Smooth muscle cell of the brain vasculature (primary cell): ENCODE results near the gene SLC12A5.
"Not testable (repeated sequence)": the region's sequence is repeated elsewhere in the genome, so short reads cannot be mapped to it uniquely, and the experiment has no call there.

ENCODE experiments used
- DNase-seq: peaks from one replicate; pipeline ENCODE4 v3.0.0-alpha.2; 2012; ENCODE audit warnings: low read depth, low spot score

Gene SLC12A5

DNA sequence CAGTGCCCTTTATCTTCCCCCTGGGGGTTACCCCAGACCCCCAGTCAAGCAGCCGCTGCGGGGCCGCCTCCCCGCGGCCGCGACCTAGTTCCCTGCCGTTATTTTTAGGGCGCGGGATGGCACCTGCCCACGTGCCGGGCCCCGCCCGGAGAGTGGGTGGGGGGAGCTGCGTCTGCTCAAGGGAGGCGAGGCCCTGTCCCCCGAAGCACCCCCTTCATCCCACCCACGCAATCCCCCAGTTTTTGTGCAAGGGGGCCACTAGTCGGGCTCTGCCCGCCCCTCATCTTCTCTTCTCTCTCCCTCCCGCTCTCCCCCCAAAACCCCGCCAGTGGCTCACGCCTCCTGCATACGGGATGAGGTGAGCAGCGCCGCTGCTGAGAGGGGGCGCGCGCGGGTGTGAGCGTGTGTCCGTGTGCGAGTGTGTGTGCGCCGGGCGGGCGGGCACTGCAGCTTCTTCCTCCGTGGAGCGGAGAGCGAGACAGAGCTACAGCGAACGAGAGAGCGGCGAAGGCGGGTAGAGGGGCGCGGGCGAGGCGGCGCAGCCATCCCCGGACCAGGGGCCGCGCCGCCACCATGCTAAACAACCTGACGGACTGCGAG is at the start of gene SLC12A5:
Gene SLC12A5 (plus strand): TSS at position 444 of the 600 bp plus-strand sequence. CDS start 130 bp downstream, at position 574.
- no peak for DNase-seq

DNA sequence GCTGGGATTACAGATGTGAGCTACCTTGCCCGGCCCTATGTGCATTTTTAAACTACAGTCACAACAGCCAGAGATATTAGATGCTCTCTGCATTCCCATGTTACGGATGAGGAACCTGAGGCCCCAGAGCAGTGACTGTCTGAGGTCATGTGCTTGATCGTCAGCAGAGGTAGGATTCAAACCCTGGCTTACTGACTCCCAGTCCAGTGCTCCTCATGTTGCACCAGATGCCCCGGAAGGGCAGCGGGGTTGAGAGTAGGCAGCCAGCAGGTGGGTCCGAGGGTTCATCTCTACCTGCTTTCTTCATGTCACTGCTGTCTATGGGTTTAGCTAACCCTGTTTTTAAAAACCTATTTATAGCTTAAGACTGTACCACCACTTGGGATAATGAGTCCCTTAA is 47.8 kb upstream of the SLC12A5 start:
- no peak for DNase-seq

DNA sequence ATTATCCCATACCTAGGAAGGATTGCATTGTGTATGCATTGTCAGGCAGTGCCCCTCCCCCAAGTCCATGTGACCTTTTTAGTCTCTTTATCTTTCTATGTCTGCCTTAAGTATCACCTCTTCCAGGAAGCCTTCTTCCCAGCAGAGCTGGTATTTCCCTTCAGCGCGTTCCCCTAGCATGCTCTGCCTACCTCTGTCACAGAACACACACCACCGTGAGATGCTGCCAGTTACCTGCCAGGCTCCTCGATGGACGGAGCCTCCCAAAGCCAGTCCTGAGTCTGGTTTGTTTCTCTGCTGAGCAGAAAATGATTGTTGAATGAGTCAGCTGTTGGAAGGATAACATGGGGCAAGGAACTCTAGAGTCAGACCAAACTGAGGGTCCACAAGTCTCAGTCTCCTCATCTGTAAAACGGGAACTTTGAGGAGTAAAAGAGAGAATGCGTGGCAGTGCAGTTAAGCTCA is 45.7 kb upstream of the SLC12A5 start:
- DNase-seq: no peak

DNA sequence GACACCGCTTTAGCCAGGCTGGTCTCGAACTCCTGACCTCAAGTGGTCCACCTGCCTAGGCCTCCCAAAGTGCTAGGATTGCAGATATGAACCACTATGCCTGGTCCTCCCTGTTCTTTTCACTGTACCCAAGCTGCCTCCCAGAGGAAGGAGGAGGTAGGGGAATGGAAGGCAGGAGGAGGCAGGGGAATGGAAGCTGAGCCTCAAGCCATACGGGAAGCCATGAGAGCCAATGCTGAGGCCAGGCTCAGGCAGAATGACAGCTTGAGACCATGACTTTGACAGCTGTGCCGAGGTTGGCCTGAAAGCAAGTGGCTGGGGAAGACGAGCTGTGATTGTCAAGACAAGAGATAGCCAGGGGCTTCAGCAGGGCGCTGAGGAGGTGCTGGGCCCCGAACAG is 43.4 kb upstream of the SLC12A5 start:
- no peak for DNase-seq

DNA sequence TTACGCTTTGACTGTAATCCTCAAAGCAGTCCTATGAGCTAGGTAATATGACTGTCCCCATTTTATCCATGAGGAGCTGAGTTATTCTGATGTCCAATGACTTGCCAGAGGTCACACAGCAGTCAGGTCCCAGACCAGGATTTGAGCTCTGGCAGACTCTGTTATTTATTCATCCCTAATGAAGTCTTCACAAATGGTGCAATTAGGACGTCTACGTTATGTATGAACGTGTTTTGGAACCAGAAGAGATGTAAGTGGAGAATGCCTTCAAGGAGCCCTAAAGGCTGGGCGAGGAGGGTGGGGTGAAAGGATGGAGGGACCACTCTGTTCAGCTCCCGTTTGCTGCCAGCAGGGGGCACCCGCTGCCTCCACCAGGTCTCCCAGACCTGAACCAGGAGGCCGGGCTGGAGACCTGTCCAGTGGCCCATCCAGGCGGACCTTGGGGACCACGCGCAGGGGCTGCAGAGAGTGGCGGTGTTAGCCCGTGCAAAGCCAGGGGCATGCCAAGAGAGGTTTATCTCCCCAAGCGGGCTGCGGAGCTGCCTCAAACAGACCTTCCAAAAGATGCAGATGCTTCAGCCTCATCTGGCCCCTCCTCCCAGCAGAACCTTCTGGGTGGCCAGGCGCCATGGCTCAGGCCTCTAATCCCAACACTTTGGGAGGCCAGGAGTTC is 41.8 kb upstream of the SLC12A5 start:
- DNase-seq: no peak

DNA sequence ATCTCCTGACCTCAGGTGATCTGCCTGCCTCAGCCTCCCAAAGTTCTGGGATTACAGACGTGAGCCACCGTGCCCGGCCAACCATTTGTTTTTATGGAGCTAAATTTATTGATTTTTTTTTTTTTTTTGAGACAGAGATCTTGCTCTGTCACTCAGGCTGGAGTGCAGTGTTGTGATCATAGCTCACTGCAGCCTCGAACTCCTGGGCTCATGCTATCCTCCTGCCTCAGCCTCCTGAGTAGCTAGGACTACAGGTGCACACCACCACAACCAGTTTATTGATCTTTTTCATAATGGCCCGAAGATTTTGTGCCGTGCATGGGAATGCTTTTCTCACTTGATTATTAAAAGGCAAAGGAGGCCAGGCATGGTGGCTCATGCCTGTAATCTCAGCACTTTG is 40.2 kb upstream of the SLC12A5 start:
- not testable (repeated sequence) for DNase-seq

DNA sequence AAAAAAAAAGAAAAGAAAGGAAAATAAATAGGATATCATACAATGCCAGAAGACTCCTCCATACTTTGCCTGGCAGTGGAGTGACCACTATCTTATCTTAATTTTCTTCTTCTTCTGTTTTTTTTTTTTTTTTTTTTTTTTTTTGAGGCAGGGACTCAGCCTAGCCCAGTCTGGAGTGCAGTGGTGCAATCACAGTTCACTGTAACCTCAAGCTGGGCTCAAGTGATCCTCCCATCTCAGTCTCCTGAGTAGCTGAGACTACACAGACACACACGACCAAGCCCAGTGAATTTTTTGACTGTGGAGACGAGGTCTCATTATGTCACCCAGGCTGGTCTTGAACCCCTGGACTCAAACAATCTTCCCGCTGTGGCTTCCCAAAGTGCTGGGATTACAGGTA is 37.4 kb upstream of the SLC12A5 start:
- DNase-seq: no peak

DNA sequence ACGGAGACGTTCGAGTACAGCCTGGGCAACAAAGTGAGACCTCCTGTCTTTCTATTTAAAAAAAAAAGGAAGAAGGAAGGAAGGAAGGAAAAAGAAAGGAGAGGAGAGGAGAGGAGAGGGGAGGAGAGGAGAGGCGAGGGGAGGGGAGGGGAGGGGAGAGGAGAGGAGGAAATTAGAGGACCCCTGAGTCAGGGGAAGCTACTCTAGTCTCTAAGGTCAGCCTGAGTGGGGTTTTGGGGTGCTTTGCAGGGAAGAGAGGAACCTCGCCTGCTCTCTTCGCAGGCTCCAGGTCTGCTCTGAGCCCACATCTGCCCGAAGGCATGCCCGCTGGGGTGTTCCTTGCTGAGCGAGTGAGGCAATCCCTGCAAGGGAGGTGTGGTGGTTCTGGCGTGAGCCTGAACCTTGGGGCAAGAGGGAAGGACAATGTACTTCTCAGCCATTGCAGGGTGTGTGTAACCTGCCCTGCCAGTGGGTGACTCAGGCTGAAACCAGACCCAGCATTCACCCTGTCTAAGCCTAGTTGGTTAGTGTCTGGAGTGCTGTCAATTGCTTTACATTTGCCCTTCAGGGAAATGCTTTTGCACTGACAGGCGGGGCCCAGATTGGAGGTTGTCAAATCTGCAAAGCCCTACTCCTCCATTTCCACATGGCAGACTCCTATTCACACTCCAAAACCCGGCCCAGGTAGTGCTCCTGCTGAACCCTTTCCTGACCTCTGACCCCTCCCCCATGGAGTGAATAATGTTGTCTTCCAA is 35.6 kb upstream of the SLC12A5 start:
- DNase-seq: no peak

DNA sequence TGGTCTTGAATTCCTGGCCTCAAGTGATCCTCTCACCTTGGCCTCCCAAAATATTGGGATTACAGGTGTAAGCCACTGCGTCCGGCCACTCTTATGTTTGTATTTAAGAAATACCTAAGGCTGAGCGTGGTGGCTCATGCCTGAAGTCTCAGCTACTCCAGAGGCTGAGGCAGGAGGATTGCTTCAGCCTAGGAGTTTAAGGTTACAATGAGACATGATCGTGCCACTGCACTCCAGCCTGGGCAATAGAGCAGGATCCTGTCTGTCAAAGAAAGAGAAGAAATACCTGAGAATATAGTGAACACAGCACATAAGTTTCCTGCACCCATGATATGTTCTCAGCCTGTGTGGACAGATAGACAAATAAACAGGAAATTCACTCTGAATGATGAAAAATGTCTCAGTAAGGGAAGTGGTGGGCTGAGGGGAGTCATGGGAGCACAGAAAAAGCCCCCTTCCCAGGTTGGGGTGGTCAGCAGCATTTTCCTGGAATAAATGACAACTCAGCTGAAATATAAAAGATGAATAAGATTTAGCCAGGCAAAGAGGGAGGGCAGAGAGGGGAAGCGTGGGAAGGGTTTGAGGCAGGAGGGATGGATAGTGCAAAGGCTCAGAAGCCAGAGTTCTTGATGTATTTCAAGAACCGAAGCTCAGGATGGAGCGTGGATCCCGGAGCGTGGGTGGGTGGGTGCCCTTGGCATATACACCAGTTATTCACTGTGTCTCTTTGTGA is 34.1 kb upstream of the SLC12A5 start:
- no peak for DNase-seq

DNA sequence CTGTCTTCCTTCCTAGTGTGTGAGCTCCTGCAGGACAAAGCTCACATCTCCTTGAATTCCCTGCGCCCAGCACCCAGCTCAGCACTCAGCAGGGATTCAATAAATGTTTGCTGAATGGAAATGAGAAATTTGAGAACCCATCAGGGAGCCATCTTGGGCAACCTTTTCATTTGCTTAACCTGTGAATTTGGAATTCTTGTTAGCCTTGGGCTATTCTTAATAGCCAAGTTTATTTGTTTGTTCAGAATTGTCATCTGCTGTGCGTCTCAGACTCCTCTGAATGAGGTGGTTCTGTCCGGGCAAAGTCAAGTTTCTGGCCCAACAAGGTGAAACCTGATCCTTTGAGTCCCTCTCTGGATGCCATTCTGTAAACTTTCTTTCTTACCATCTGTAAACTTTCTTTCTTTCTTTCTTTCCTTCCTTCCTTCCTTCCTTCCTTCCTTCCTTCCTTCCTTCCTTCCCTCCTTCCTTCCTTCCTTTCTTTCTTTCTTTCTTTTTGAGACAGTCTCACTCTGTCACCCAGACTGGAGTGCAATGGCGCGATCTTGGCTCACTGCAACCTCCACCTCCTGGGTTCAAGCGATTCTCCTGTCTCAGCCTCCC is 33.4 kb upstream of the SLC12A5 start:
- DNase-seq: not testable (repeated sequence)

DNA sequence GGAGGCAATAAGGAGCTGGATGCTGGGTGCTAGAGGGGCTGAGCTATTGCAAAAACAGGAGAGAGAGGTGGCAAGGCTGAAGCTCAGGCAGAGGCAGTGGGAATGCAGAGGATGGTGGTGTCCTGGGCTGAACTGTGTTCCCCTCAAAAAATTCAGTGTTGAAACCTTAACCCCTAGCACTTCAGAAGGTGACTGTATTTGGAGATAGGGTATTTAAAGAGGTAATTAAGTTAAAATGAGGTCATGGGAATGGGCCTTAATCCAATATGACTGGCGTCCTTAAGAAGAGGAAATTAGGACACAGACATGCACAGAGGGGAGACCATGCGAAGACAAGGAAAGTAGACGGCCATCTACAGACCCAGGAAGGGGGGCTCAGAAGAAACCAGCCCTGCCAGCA is 31.8 kb upstream of the SLC12A5 start:
- no peak for DNase-seq

DNA sequence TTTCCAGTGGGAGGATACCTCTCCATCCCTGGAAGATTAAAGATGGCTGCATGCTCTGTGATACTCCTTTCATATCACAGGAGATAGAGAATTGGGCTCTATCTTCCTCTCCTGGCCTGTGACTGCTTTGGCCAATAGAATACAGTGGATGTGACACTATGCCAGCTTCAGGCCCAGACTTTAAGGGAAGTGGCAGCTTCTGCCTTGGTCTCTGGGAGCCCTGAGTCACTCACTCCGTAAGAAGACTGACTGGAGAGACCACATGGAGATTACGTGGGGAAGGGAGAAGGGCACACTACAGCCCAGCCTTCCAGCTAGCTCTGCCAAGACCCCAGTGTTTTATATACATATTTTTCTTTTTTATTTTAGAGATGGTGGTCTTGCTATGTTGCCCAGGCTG is 30.7 kb upstream of the SLC12A5 start:
- no peak for DNase-seq

DNA sequence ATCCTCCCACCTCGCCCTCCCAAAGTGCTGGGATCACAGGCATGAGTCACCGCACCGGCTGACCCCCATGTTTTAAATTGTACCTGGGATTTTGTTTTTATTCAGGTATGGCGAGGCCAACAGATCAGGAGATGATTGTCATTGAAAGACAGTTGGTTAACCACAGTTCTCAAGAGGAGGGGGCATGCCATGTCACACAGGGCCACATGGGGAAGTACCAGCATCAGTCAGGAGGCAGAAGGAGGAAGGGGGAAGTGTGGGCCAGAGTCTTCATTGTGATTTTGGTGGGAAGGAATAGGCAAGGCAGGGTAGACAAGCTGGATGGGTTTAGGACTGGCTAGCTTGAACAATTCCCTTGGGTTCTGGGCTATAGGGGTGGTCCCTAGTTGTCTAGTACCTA is 30.3 kb upstream of the SLC12A5 start:
- no peak for DNase-seq

DNA sequence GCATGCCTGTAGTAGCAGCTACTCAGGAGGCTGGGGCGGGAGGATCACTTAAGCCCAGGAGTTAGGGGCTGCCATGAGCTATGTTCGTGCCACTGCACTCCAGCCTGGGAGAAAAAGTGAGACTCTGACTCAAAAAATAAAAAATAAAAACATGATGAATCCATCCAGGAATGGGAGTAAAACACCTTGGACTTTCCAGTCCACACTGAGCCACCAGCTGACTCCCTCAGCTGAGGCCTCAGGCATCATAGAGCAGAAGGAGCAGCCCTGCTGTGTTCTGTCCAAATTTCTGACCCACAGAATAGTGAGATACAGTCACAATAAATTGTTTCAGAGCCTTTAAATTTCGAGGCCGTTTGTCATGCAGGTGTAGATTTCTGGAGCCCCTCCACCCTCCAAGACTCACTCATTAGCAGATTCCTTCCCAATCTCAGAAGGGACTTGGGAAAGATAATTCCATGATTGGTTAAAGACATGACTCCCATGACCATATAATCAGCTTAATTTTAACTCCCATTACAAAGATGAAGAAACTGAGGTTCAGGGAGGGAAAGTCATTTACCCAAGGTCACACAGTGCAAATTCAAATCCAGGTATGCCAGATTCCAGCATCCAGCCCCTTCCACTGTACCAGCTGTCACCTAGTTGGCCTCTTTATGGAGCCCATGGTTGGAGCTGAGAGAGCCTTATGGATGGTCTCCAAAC is 29.3 kb upstream of the SLC12A5 start:
- DNase-seq: no peak

DNA sequence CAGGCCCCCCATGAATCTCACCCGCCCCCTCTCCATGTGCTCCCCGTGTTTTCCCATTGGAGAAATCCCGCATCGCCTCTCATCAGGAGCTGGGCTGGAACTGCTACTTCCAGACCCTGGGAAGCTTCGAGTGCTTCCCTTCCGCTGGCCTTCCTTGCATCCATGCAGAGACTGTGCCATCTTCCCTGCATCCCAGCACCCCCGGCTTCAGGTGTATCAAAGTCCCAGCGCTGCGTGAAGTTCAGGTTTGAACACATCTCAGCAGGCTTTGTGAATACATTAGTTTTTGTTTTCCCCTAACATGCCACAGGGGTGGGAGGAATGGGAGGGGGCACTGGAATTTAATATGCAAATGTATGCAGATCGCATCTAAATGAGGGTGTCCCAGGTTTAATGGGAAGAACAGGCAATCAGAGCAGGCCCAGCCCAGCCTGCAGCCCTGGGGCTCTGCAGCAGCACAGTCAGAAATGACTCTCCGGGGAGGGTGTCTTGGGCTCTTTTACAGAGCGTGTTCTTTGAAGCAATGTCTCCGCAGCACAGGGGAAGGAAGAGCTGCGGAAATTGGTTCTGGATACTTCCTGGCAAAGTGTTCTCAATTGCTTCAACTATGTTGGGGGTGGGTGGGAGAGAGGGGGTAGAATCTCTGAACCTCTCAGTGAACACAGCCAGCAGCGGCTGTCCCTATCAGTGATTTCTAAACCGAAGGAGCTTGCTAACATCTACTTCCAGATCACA is 28.6 kb upstream of the SLC12A5 start:
- no peak for DNase-seq

DNA sequence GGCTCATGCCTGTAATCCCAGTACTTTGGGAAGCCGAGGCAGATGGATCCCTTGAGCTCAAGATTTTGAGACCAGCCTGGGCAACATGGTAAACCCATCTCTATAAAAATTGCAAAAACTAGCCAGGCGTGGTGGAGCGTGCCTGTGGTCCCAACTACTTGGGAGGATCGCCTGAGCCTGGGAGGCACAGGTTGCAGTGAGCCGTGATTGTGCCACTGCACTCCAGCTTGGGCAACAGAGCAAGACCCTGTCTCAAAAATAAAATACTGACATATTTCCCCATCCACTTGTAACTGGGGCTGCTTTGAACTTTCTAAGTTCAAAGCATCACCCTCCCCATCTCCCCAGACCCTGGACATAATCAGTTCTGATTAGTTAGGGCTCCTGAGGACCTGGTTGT is 27.5 kb upstream of the SLC12A5 start:
- DNase-seq: no peak

DNA sequence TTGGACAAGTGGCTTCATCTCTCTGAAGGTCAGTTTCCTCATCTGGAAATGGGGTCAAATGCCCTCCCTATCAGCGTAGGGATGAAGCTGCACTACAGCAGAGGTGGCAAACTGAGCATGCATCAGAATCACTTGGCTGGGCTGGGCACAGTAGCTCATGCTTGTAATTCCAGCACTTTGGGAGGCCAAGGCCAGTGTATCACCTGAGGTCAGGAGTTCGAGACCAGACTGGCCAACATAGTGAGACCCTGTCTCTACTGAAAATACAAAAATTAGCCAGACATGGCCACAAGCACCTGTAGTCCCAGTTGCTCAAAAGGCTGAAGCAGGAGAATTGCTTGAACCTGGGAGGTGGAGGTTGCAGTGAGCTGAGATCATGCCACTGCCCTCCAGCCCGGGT is 27.0 kb upstream of the SLC12A5 start:
- DNase-seq: no peak

DNA sequence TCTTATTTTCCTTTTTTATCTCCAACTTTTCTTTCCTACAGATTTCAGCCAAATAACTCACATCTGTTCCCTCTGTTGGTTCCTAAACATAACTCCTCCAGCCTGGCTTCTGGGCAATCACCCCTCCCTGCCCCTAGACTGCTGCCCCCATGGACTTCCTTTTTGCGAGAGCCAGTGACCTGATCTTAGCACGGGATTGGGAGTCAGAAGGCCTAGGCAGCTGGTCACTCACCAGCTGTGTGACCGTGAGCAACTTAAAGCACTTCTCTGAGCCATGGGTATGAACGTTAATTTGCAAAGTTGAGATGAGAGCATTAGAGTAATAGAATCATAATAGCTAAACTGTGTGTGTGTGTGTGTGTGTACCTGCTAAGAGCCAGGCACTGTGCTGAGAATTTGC is 24.8 kb upstream of the SLC12A5 start:
- no peak for DNase-seq

DNA sequence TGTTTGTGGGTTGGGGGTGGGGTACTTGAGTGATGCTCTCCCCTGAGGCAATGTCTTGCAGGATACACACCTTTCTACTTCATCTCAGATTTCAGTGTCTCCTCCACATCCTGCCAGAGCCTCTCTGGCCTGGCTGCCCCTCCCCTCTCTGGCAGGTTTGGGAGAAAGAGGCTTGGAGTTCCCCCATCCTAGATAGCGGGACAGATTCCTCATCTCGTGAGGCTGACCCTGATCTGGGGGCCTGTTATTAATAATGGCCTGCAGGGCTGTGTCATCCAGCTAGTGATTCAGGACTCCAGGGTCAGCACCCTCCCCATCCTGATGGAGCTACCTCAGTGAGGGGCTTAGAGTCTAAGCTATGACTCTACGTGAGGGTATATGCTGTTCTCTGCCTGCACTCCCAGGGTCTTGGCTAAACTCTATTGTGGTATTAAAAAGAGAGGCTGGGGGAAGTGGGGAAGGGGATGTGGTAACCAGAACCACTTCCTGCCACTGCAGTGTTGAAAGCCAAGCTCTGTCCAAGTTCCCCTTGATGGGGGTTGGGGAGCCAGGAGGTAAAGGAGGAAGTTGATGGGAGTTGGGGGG is 24.0 kb upstream of the SLC12A5 start:
- DNase-seq: no peak
